ENCODE results near the gene SLC22A15.

GRCh38 chr1:115973154-115973553 is 3.2 kb upstream of the SLC22A15 start:
- TF ChIP-seq CTCF (IDR thresholded peaks at IDR 0.05): no peak
- TF ChIP-seq POLR2A (IDR thresholded peaks at IDR 0.05): no peak

All from right lobe of liver (tissue), 4 donors.